ENCODE measurements around the gene DEGS2.

DNA sequence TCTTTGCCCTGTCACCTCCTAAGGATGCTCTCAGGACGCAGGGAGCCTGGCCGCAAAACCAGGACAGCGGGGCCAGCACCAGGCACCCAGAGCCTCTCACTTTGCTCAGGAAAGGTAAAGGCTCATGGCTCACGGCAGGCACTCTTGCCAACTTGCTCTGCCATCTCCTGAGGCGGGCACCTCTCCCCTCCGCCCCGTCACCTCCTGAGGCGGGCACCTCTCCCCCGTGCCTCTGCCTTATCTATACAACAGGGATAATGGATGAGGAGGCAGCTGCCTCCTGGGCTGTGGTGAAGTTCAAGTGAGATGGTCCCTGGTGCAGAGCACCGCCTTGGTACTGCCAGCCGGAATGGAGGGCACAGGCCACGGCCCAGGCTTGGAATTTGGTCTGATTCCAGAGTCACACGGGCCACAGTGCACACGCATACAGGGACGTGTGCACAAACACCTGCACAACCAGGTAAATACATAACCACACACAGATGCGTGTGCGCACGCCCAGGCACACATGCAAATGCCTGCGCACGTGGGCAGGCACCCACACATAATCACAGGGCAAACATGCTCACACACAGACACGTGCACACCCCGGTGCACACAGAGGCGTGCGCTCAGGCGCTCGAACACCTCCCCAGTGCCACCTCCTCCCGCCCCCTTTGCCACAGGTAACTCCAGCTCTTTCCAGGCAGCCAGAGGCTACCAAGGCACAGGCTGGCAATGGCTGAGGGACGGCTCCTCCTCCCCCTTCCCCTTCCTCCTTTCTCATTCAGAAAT, 11.6 kb downstream of the DEGS2 start:
- no peak for TF ChIP-seq ZNF175 (tag by site-specific recombination; IDR thresholded peaks at IDR 0.05)
- no peak for TF ChIP-seq ZFP69B (tag by site-specific recombination; IDR thresholded peaks at IDR 0.05)
- no peak for TF ChIP-seq ZNF776 (tag by site-specific recombination; IDR thresholded peaks at IDR 0.05; ENCODE audit: borderline replicate concordance)
- no peak for TF ChIP-seq CTCF (tag by site-specific recombination; IDR thresholded peaks at IDR 0.05)
- no peak for TF ChIP-seq HOXD13 (CRISPR knock-in tag; IDR thresholded peaks at IDR 0.05; ENCODE audit: borderline replicate concordance)
- no peak for TF ChIP-seq REST (tag by site-specific recombination; IDR thresholded peaks at IDR 0.05)
- no peak for TF ChIP-seq ZNF404 (tag by site-specific recombination; IDR thresholded peaks at IDR 0.05)
- no peak for TF ChIP-seq ZNF677 (tag by site-specific recombination; IDR thresholded peaks at IDR 0.05)
- TF ChIP-seq, protein P1, sequence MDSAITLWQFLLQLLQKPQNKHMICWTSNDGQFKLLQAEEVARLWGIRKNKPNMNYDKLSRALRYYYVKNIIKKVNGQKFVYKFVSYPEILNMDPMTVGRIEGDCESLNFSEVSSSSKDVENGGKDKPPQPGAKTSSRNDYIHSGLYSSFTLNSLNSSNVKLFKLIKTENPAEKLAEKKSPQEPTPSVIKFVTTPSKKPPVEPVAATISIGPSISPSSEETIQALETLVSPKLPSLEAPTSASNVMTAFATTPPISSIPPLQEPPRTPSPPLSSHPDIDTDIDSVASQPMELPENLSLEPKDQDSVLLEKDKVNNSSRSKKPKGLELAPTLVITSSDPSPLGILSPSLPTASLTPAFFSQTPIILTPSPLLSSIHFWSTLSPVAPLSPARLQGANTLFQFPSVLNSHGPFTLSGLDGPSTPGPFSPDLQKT (IDR thresholded peaks at IDR 0.05; ENCODE audit: borderline replicate concordance, low read depth, low read length) = no peak
- TF ChIP-seq GLI4 (tag by site-specific recombination; IDR thresholded peaks at IDR 0.05) = no peak
- TF ChIP-seq ZNF639 (tag by site-specific recombination; IDR thresholded peaks at IDR 0.05) = no peak
- no peak for TF ChIP-seq ZNF292 (tag by site-specific recombination; IDR thresholded peaks at IDR 0.05; ENCODE audit: borderline replicate concordance, low read depth)

All from HEK293 (cell line).